Peyer's patch (tissue), 4 donors: ENCODE measurements around the gene BCAS3.

Experiments used
- CTCF ChIP-seq, 6 experiments: fragments of 450-650 bp in 4 of 6; fragments of 200-600 bp in 2 of 6; sonication (generic) in 1 of 6; IDR thresholded peaks; one replicate each; pipeline ENCODE4 v1.5.1; 2017 to 2019; ENCODE audit warnings: antibody characterized with exemption in 6 of 6, mild to moderate bottlenecking in 3 of 6, moderate library complexity in 1 of 6
- POLR2A ChIP-seq, 2 donors: fragments of 450-650 bp; IDR thresholded peaks; one replicate each; pipeline ENCODE4 v1.5.1; 2017; ENCODE audit warnings: antibody characterized with exemption in 2 of 2, mild to moderate bottlenecking in 2 of 2, moderate library complexity in 2 of 2

GRCh38 chr17:61015966-61016365, 338.3 kb downstream of the BCAS3 start:
- TF ChIP-seq POLR2A (IDR thresholded peaks at IDR 0.05) (no peak), CTCF (IDR thresholded peaks at IDR 0.05) (no peak)
